Sigmoid colon (tissue), 3 donors: Measurements from ENCODE around the gene ADORA2A.

Experiments used
- CTCF ChIP-seq, 4 experiments: fragments of 450-650 bp in 3 of 4; fragments of 200-600 bp in 1 of 4; IDR thresholded peaks; one replicate each; pipeline ENCODE4 v1.5.1; 2016 to 2019; ENCODE audit warnings: antibody characterized with exemption in 4 of 4, mild to moderate bottlenecking in 3 of 4, moderate library complexity in 2 of 4
- POLR2A ChIP-seq, 2 donors: fragments of 450-650 bp; IDR thresholded peaks; one replicate each; pipeline ENCODE4 v1.6.1; 2016; ENCODE audit warnings: antibody characterized with exemption in 2 of 2, mild to moderate bottlenecking in 2 of 2, moderate library complexity in 2 of 2

- TF ChIP-seq CTCF (IDR thresholded peaks at IDR 0.05) (no peak), POLR2A (IDR thresholded peaks at IDR 0.05) (no peak)
These were observed 19.5 kb upstream of the ADORA2A start for GRCh38 chr22:24407884-24408283.
